ENCODE measurements around the gene FXN.
A peak's percentile ranks its signal among the peaks of the same experiment; 100 is the strongest.

Gene FXN

DNA sequence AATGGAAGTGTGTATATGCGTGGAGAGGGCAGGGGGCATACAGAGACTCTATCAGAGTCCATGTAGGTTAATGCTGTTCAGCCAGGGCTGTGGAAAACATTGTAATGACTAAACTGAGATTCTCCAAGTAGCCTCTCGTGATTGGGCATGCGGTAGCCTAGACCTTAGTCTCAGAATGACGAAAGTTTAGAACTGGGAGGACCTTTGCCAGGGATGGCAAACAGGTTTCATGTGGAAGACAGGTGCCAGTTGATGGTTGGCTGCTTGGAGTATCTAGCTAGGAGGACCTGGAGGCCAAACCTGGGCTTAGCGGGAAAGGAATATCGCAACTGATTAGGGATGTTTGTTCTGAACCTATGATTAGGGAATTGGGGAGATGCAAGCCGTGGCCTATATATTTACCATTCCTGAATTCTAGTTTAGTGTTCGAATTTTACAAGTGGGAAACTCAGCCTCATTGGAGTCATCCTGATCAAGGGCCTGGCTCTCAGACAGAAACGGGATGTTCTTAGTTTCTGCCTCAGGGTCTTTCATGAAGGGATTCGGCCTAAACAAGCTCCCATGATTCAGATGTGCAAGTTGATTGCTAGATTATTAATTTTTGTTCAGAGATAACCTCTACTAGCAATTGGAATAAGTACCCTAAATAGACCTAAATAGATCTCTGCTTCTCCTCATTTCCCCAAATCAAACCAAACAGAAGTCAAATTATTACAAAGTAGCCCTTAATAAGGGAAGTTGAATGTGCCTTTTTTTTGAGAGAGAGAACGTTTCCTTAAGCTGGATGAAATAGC is 111.7 kb downstream of the FXN start:
- DNase-seq, result no peak

DNA sequence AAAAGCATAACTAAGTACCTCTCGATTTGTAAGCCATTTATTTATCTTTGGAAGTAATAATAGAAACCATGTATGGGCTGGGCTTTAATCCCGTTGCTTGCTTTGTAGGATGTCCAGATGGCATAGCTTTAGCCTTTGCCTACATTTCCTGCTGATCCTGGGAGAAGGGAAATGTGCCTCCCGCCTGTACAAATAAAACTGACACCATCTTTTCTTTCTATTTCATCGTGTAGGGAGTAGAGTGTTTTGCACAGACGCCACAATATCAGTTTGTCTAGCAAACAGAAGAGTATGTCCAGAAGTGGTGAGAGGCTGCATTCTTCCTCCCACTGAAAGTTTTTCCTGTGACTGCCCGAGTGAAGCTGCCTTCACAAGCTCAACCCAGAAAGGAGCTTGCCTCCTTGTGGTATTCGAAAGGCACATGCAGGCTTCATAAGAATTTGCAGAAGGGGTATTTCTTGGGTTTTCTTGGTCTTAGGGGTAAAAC is 113.8 kb downstream of the FXN start:
- peak; percentile 31 for DNase-seq

Data from NCI-H774 (cell line).